ENCODE data around the gene SSBP4.

GRCh38 chr19:18433735-18434398, 14.7 kb downstream of the SSBP4 start:
- no peak for TF ChIP-seq CTCF (conservative IDR thresholded peaks at IDR 0.05 in 1 of 2, IDR thresholded peaks at IDR 0.05 in 1 of 2; ENCODE audit: low read depth in 1 of 2, low read length in 2 of 2)
- no peak for TF ChIP-seq EZH2 (IDR thresholded peaks at IDR 0.05; ENCODE audit: low read length, missing control alignments)
